Esophagus muscularis mucosa (tissue), 4 donors: ENCODE data around the gene TMX4. TPM values are rescaled to one million over a fixed set of nuclear protein-coding genes. Genes with fewer than 3 reads are reported as not detected.

Source experiments
- DNase-seq: peaks from one replicate; pipeline ENCODE4 v3.0.0-alpha.2; 2017; ENCODE audit errors: extremely low spot score
- H3K27ac ChIP-seq, 4 donors: fragments of 200-600 bp; sonication (generic); replicated peaks in 1 of 4; 1 replicate in 3 of 4; 2 replicates in 1 of 4; pipeline ENCODE4 v1.5.1; 2016 to 2019; ENCODE audit warnings: mild to moderate bottlenecking in 1 of 4
- H3K27me3 ChIP-seq, 4 donors: fragments of 200-600 bp; sonication (generic); one replicate each; pipeline versions ENCODE4 v1.5.1 to v1.6.0; 2016 to 2019
- H3K36me3 ChIP-seq, 4 donors: fragments of 200-600 bp; sonication (generic); one replicate each; pipeline ENCODE4 v1.5.1; 2016 to 2019
- H3K4me1 ChIP-seq, 4 donors: fragments of 200-600 bp; sonication (generic); one replicate each; pipeline ENCODE4 v1.5.1; 2016 to 2019
- H3K4me3 ChIP-seq, 4 donors: fragments of 200-600 bp; sonication (generic); 1 replicate in 2 of 4; 2 replicates in 2 of 4; pipeline ENCODE4 v1.5.1; 2016 to 2019; ENCODE audit warnings: mild to moderate bottlenecking in 4 of 4, moderate library complexity in 1 of 4
- H3K9me3 ChIP-seq, 4 donors: fragments of 200-600 bp; sonication (generic); 1 replicate in 3 of 4; 2 replicates in 1 of 4; pipeline ENCODE4 v1.5.1; 2016 to 2019
- CTCF ChIP-seq, 3 experiments: fragments of 200-600 bp in 2 of 3; fragments of 450-650 bp in 1 of 3; sonication (generic) in 2 of 3; IDR thresholded peaks; one replicate each; pipeline ENCODE4 v1.5.1; 2017 to 2019; ENCODE audit warnings: antibody characterized with exemption in 3 of 3, mild to moderate bottlenecking in 2 of 3, moderate library complexity in 1 of 3
- EP300 ChIP-seq: sonication (generic); formaldehyde crosslinking; IDR thresholded peaks from one replicate; pipeline ENCODE4 v1.6.1; 2017; ENCODE audit warnings: antibody characterized with exemption
- POLR2A ChIP-seq: fragments of 450-650 bp; IDR thresholded peaks from one replicate; pipeline ENCODE4 v1.6.1; 2017; ENCODE audit warnings: antibody characterized with exemption, moderate library complexity, mild to moderate bottlenecking, low read depth
- POLR2AphosphoS5 ChIP-seq, 2 donors: sonication (generic); formaldehyde crosslinking; IDR thresholded peaks; one replicate each; pipeline ENCODE4 v1.6.1; 2017; ENCODE audit warnings: antibody characterized with exemption in 2 of 2
- WGBS: methylation state at CpG from one replicate; pipeline ENCODE4 v1.1.5; 2018; 5-methylcytosine and 5-hydroxymethylcytosine counted together
- intact Hi-C: fragments of 100-400 bp; cut with DNase I; formaldehyde crosslinking; loops from one replicate; pipeline ENCODE4 v1.15.1; 2023
- total RNA-seq, 4 donors: library from RNA; depleted of rRNA; stranded (reverse); fragments of >200 nt; gene quantifications; one replicate each; pipeline versions ENCODE4 v1.1.0 to v1.2.1, GENCODE V29; 2016

TMX4 gene
- total RNA-seq, 4 donors from 2014 or later: 48.1 to 70.6 (median 56.9) TPM

GRCh38 chr20:8005033-8005432 is 14.5 kb downstream of the TMX4 start:
- H3K9me3 ChIP-seq: no peaks in the 10 kb centered on the region
- no peak overlapping the region for H3K4me3 ChIP-seq
- no peaks in the 10 kb centered on the region for H3K27me3 ChIP-seq
- DNase-seq: no peak
- 47% methylated on average over 2 of the region's 2 CpGs for WGBS
- H3K4me1 ChIP-seq: peaks cover 0 to 6% (median 2%) of the 10 kb centered on the region in 4 donors
- TF ChIP-seq CTCF (IDR thresholded peaks at IDR 0.05) (no peak), POLR2A (no peak)
- no peak overlapping the region for H3K27ac ChIP-seq
- H3K36me3 ChIP-seq: peaks cover 0 to 34% (median 13%) of the 10 kb centered on the region in 4 donors
- intact Hi-C loops: no loop called here

GRCh38 chr20:8002056-8002455 is 17.5 kb downstream of the TMX4 start:
- no peak for DNase-seq
- intact Hi-C loops: no loop called here
- Histone ChIP-seq H3K27me3 (no peaks in the 10 kb centered on the region), H3K36me3 (peaks cover 12 to 53% (median 35%) of the 10 kb centered on the region in 4 donors), H3K27ac (no peak overlapping the region), H3K4me3 (no peak overlapping the region), H3K9me3 (no peaks in the 10 kb centered on the region), H3K4me1 (peaks cover 0 to 6% (median 2%) of the 10 kb centered on the region in 4 donors)
- WGBS: 100% methylated on average over 1 of the region's 1 CpG
- TF ChIP-seq CTCF (IDR thresholded peaks at IDR 0.05): no peak
- TF ChIP-seq POLR2A: no peak
- TF ChIP-seq EP300: no peak
- TF ChIP-seq POLR2AphosphoS5 (IDR thresholded peaks at IDR 0.05): no peak

- H3K27ac ChIP-seq: no peak overlapping the region
- H3K4me1 ChIP-seq: peaks cover 0 to 6% (median 2%) of the 10 kb centered on the region in 4 donors
- TF ChIP-seq POLR2AphosphoS5 (IDR thresholded peaks at IDR 0.05): no peak
- TF ChIP-seq CTCF (IDR thresholded peaks at IDR 0.05): no peak
- no peak for TF ChIP-seq POLR2A
- no peak for TF ChIP-seq EP300
- intact Hi-C loops: no loop called here
- H3K9me3 ChIP-seq: no peaks in the 10 kb centered on the region
- H3K27me3 ChIP-seq: no peaks in the 10 kb centered on the region
- peaks cover 12 to 60% (median 47%) of the 10 kb centered on the region in 4 donors for H3K36me3 ChIP-seq
- no peak for DNase-seq
- H3K4me3 ChIP-seq: no peak overlapping the region
Observed at GRCh38 chr20:8000796-8001195, 18.8 kb downstream of the TMX4 start.

- Histone ChIP-seq H3K27me3 (no peaks in the 10 kb centered on the region), H3K4me3 (no peak overlapping the region), H3K36me3 (peaks cover 18 to 89% (median 76%) of the 10 kb centered on the region in 4 donors), H3K9me3 (peaks cover 0 to 6% (median 2%) of the 10 kb centered on the region in 4 donors), H3K27ac (no peak overlapping the region), H3K4me1 (no peaks in the 10 kb centered on the region)
- 99% methylated on average over 3 of the region's 3 CpGs for WGBS
- DNase-seq: no peak
- TF ChIP-seq POLR2AphosphoS5 (IDR thresholded peaks at IDR 0.05): no peak
- TF ChIP-seq CTCF (IDR thresholded peaks at IDR 0.05): no peak
- TF ChIP-seq EP300: no peak
- TF ChIP-seq POLR2A: no peak
- intact Hi-C loops: no loop called here
Observed at GRCh38 chr20:7996898-7997297, 22.7 kb downstream of the TMX4 start.

DNA sequence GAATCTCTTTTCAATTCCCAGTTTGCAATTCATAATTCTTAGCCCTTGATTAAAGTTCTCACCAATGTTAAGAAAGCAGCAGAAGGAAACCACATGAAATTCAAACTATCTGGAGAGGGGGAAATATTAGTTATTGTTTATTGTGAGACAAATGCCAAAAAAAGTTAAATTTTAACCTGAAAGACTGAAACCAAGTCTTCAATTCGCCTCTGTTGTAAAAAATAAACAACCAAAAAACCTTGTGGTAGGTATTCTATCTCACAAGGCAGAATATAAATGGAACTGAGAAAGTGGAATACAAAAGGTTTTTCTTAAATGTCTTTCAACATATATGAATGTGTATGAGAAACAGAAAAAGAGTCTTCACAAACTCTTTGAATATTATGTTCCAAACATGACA is 24.8 kb downstream of the TMX4 start:
- TF ChIP-seq POLR2AphosphoS5 (IDR thresholded peaks at IDR 0.05) (no peak), CTCF (IDR thresholded peaks at IDR 0.05) (no peak), POLR2A (no peak), EP300 (no peak)
- peaks cover 0 to 6% (median 2%) of the 10 kb centered on the region in 4 donors for H3K9me3 ChIP-seq
- H3K36me3 ChIP-seq: peaks cover 18 to 90% (median 71%) of the 10 kb centered on the region in 4 donors
- intact Hi-C loops: no loop called here
- 97% methylated on average over 1 of the region's 1 CpG for WGBS
- H3K4me1 ChIP-seq: no peaks in the 10 kb centered on the region
- DNase-seq: no peak
- H3K4me3 ChIP-seq: no peak overlapping the region
- no peak overlapping the region for H3K27ac ChIP-seq
- no peaks in the 10 kb centered on the region for H3K27me3 ChIP-seq
